NCI-H1417 (cell line): ENCODE data around the gene SLC26A6.
A peak's percentile ranks its signal among the peaks of the same experiment; 100 is the strongest.

Source experiments
- DNase-seq, 3 experiments: peaks; one replicate each; lab custom pipeline; 2025; lab: John Stamatoyannopoulos, UW

Gene SLC26A6

GRCh38 chr3:48631516-48632448 lies 3.5 kb downstream of the SLC26A6 start:
- no peak for DNase-seq

GRCh38 chr3:48630833-48631232 lies 4.4 kb downstream of the SLC26A6 start:
- no peak for DNase-seq

GRCh38 chr3:48630407-48630806 lies 4.9 kb downstream of the SLC26A6 start:
- no peak for DNase-seq

GRCh38 chr3:48629894-48630293 lies 5.4 kb downstream of the SLC26A6 start:
- DNase-seq = no peak

GRCh38 chr3:48628277-48629017 lies 6.8 kb downstream of the SLC26A6 start:
- DNase-seq = no peak

DNA sequence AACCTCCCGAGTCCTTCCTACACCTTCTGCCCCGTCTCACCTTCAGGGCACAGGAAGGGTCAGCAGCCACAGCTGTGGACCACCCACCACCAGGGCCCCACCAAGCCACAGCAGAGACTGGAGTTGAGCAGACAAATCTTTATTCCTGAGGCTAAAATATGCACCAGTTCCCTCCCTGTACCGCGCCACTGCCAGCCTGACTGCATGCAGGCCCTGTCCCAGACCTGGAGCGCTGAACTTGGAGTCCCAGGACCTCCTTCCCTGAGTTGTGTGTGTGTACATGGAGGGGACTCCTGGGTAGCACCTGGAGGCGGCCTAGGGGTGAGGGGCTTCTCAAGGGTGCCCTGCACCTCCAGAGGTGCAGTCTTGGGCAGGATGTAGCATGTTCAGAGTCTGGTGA lies 9.7 kb downstream of the SLC26A6 start:
- no peak for DNase-seq

GRCh38 chr3:48624767-48625166 lies 10.5 kb downstream of the SLC26A6 start:
- DNase-seq = no peak

- peak in 2 of 3 experiments; percentile 48 to 82 for DNase-seq
Observed at GRCh38 chr3:48623851-48624547, 11.3 kb downstream of the SLC26A6 start.

DNA sequence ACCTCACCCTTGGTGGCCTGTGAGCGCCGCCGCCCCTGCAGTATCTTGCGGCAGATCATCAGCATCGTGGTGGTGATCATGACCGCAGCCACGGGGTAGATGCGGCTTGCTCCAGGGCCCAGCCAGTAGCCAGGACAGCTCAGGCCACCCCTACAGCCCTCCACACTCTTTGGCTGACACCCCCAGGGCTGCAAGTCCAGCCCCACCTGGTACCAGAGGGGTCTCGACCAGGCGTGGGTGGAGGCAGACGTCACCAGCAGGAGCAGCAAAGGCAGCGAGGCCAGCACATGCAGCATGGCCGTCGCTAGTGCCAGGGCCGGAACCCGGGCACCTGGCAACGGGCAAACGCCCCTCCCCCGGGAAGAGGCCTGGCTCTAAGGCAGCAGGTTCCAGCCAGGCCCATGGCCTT lies 13.8 kb downstream of the SLC26A6 start, which contains the start of gene TMEM89:
TSS of gene TMEM89 (minus strand) at position 309 of the 409 bp plus-strand sequence. CDS start at position 296, 13 bp downstream.
- no peak for DNase-seq

- DNase-seq = no peak
Observed at GRCh38 chr3:48619541-48620524, 15.4 kb downstream of the SLC26A6 start.

GRCh38 chr3:48617559-48617958 lies 17.7 kb downstream of the SLC26A6 start:
- DNase-seq = no peak

DNA sequence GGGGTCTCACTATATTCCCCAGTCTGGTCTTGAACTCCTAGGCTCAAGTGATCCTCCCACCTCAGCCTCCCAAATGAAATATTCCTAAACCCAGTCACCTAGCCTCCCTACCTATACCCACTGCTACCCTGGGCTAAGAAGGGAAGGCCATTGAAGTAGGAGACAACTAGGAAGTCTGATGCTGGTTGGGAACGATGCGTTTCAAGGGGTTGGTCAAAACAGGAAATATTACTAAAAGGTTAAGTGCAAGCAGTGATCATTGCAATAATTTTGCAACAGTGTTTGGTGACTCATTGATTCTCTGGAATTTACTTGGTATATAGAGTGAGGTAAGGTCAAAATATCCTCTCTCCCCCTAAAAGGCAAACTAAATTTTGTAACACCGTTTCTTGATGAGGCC lies 21.2 kb downstream of the SLC26A6 start:
- DNase-seq = no peak

DNA sequence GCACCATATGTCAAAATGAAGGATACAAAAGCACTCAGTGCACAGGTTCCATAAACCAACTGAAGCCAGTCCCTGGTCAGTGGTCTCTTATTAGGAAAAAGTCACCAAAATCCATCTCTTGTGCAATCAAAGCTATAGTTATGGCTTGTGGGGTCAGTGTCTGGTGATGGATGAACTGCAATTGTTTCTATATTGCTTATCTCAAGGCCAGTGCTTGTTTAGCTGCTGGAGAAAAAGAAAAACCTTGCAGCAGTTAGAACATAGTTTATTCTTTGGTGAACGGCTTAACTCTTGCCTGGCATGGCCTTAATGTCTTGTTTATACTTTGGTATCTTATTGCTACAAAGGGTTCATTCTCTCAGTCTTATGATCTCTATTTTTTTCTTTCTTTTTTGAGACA lies 23.0 kb downstream of the SLC26A6 start:
- no peak for DNase-seq

DNA sequence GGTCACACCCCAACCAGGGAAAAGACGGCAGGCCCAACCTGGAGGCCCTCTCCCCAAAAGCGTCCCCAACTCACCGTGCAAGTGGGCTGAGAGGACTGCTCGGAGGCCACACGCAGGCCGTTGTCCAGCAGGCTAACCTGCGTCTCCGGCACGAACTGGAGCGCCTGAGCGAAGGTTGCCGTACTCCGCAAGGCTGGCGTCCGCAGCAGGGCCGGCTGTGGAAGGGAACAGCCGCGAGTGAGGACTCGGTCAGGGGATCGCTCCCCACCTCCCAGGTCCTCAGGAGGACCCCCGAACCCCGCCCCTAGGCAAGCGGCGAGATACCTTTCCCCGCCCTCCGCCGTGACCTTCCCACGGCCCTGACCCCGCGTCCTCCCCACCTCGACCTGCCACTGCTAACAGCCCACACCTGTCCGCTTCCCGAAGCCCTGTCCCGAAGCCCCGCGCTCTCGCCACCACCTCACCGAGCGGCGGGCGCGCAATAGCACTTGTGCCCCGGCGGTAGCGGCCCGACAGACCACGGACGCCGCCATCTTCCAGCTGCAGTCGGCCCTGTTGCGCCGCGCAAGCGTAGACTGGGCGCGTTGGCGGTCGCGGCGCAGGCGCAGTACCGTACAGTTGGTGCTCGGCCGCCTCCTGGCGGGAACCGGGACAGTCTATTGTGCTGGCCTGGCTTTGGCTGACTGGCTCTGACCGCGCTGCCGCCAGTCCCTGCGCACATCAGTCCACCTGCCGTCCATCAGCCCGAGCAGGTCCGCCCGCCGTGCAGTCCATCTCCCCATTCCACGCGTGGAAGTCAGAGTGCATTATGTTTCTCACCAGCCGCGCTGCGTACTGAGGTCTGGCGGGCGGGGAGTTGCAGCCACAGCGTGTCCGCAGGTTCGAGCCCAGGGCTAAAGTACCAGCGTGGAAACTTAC lies 25.9 kb downstream of the SLC26A6 start, which contains the start of gene UQCRC1:
TSS of gene UQCRC1 (minus strand) at position 559 of the 918 bp plus-strand sequence. CDS start at position 533, 26 bp downstream.
- peak; percentile 83 to 91 (median 84) for DNase-seq

- DNase-seq = no peak
Observed at GRCh38 chr3:48607519-48607918, 27.7 kb downstream of the SLC26A6 start.

- no peak for DNase-seq
Observed at GRCh38 chr3:48601622-48601994, 33.7 kb downstream of the SLC26A6 start.

DNA sequence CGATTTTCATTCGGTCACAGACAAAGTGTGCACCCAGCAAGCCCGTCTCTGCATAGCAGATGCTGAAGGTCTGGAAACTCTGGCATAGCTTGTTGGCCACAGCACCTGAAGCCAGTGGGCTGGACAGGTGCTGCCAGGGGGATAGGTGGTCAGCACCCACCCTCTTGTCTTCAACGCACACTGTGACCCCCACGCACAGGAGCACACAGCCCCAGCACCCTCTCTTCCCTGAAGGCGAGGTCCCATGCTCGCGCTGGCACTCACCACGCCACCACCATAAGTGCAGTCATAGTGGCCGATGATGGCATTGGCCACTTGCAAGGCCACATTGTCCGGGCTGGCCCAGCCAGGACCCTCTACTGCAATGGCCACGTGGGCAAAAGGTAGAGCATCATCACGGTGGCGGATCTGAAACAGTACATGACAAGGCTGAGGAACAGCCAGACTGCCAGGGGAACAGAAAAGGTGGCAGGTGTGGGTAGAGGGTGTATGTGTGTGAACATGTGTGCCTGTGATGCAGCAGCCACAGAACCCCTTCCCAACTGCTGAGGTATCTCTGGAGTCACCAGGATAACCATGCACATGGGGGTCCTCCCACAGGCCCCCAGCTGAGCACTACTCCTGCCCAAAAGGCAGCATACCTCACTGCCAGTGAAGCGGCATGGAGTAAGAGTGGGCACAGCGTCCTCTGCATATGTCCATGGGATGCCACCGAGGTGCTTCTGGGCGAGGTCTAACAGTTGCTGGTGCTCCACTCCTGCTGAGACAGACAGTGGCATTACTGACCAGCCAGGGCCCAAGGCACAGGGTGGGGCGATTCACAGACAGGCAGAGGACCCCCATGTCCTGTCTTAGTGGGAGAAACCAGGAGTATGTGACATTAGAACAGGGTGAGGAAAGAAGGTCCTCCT lies 34.3 kb downstream of the SLC26A6 start:
- DNase-seq = no peak

GRCh38 chr3:48599509-48600285 lies 35.6 kb downstream of the SLC26A6 start:
- DNase-seq = no peak
